Right atrium auricular region (tissue), 2 donors: Measurements from ENCODE around the gene MICAL3. TPM values are rescaled to one million over a fixed set of nuclear protein-coding genes. Genes with fewer than 3 reads are reported as not detected.

ENCODE experiments used
- DNase-seq: peaks from one replicate; pipeline ENCODE4 v3.0.0-alpha.2; 2019; ENCODE audit warnings: low spot score
- H3K27ac ChIP-seq, 2 donors: fragments of 200-600 bp; sonication (generic); 1 replicate in 1 of 2; 2 replicates in 1 of 2; pipeline ENCODE4 v1.5.1; 2016 to 2019
- H3K27me3 ChIP-seq, 2 donors: fragments of 200-600 bp; sonication (generic); one replicate each; pipeline versions ENCODE4 v1.5.1 to v1.6.0; 2017 to 2019
- H3K36me3 ChIP-seq: fragments of 200-600 bp; sonication (generic); one replicate; pipeline ENCODE4 v1.5.1; 2016
- H3K4me1 ChIP-seq, 2 donors: fragments of 200-600 bp; sonication (generic); one replicate each; pipeline versions ENCODE4 v1.5.1 to v1.6.0; 2017 to 2019
- H3K4me3 ChIP-seq, 2 donors: fragments of 200-600 bp; sonication (generic); 1 replicate in 1 of 2; 2 replicates in 1 of 2; pipeline ENCODE4 v1.5.1; 2017 to 2019; ENCODE audit warnings: mild to moderate bottlenecking in 1 of 2, moderate library complexity in 1 of 2
- H3K9me3 ChIP-seq, 2 donors: fragments of 200-600 bp; sonication (generic); one replicate each; pipeline ENCODE4 v1.5.1; 2019
- total RNA-seq, 2 donors: library from RNA; depleted of rRNA; stranded (reverse); fragments of >200 nt; gene quantifications; one replicate each; pipeline ENCODE4 v1.1.0, GENCODE V29; 2016
- TF ChIP-seq, protein P1 (sequence below), 2 donors: fragments of 200-600 bp; sonication (generic); IDR thresholded peaks; one replicate each; pipeline ENCODE4 v1.5.1; 2019; ENCODE audit warnings: antibody characterized with exemption in 2 of 2

Gene MICAL3
- total RNA-seq, 2 donors from 2014 or later, result 42.5 to 45.1 TPM

DNA sequence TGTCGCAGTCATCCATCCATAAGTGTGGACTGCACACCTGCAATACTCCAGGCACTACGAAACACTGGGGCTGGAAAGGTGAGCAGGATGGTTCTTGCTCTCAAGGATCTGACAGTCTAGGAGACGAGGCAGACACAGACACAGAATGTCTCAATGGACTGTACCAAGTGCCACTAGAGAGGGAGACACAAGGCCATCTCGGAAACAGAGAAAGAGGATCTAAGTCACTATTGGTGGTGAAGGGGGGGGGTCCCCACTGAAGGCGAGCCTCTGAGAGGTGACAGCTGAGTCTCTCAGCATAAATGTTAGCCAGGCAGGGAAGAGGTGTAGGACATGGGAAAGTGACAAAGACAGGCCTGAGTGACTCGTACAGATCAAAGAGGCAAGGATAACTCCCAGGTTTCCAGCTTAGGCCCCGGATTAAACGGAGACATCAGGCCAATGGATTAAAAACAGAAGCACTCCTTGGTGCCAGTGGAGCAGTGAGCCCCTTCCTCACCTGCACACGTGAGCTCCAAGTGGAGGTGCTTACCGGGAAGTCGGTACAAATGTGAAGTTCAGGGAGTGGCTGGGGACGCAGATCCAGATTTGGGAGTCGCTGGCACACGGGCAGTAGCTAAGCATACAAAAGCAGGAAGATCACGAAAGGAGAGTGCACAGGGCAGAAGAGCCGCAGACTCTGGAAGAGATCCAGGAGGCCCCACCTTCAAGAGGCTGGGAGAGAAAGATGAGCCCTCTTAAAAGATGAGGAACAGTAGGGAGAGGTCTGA is 117.2 kb downstream of the MICAL3 start:
- Histone ChIP-seq H3K36me3 (peaks cover 41% of the 10 kb centered on the region), H3K4me3 (no peak overlapping the region), H3K27me3 (no peaks in the 10 kb centered on the region), H3K27ac (peak overlapping the region; percentile 87 to 94), H3K4me1 (peaks cover 0 to 74% of the 10 kb centered on the region in 2 donors), H3K9me3 (no peaks in the 10 kb centered on the region)
- TF ChIP-seq, protein P1, sequence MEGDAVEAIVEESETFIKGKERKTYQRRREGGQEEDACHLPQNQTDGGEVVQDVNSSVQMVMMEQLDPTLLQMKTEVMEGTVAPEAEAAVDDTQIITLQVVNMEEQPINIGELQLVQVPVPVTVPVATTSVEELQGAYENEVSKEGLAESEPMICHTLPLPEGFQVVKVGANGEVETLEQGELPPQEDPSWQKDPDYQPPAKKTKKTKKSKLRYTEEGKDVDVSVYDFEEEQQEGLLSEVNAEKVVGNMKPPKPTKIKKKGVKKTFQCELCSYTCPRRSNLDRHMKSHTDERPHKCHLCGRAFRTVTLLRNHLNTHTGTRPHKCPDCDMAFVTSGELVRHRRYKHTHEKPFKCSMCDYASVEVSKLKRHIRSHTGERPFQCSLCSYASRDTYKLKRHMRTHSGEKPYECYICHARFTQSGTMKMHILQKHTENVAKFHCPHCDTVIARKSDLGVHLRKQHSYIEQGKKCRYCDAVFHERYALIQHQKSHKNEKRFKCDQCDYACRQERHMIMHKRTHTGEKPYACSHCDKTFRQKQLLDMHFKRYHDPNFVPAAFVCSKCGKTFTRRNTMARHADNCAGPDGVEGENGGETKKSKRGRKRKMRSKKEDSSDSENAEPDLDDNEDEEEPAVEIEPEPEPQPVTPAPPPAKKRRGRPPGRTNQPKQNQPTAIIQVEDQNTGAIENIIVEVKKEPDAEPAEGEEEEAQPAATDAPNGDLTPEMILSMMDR (IDR thresholded peaks at IDR 0.05), result no peak
- no peak for DNase-seq

DNA sequence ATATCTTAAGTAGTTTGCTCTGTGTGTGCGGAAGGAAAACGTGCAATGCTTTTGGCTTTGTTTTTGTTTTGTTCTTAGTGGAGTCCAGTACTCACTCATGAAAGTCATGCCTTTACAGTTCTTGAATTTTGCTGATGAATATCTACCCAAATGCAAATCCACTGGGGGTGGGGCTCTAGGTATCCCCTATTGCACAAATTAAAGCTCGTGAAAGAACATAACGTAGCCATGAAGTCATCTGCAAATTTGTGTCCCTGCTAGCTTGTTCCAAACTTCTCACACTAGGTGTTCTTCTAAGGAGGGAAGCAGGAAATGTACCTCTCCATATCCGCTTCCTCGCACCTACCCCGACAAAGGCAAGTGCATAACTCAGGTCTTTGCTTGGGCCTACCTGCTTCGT is 118.9 kb downstream of the MICAL3 start:
- H3K27ac ChIP-seq, result peak overlapping the region in 1 of 2 donors; percentile 94
- H3K36me3 ChIP-seq, result peaks cover 58% of the 10 kb centered on the region
- H3K27me3 ChIP-seq, result no peaks in the 10 kb centered on the region

DNA sequence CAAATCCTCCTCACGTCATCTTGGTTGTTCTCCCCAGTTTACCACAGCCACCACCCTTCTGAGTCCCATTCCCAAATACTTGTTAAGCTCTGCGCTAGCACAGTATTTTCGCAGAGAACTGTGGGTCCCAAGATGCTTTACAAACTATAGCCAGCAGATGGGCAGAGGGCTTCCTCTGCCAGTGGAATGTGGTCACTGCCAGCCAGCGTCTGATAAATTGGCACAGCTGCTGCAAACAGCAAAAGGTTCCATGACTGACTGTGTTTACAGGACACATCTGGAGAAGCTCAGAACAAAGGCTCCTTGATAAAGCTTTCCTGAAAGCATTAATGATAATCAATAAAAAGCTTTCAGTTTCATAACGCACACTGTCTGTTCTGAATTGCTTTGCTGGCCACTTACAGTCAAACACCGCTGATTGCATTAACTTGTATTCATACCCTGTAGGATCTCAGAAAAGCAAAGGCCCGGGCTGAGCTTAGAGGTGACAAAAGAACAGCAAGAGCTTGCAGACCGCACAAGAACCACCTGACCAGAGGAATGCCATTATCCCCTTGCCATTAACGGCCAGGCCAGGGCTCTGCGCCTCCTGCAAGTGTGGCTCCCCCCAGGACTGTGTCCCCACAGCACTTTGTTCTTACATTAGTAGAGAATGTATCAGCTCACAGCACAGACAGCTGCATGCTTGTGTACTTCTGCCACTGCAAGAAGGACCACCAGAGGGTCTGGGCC is 120.6 kb downstream of the MICAL3 start:
- DNase-seq, result no peak
- Histone ChIP-seq H3K27ac (peak overlapping the region; percentile 33 to 94), H3K4me3 (no peak overlapping the region), H3K36me3 (peaks cover 75% of the 10 kb centered on the region), H3K9me3 (no peaks in the 10 kb centered on the region), H3K4me1 (peaks cover 0 to 40% of the 10 kb centered on the region in 2 donors), H3K27me3 (no peaks in the 10 kb centered on the region)
- TF ChIP-seq, protein P1 (IDR thresholded peaks at IDR 0.05), result no peak

More for the DNA sequence above, 118.9 kb downstream of the MICAL3 start:
- H3K9me3 ChIP-seq, result no peaks in the 10 kb centered on the region
- TF ChIP-seq, protein P1 (IDR thresholded peaks at IDR 0.05), result no peak
- peaks cover 0 to 57% of the 10 kb centered on the region in 2 donors for H3K4me1 ChIP-seq
- no peak for DNase-seq
- H3K4me3 ChIP-seq, result no peak overlapping the region

DNA sequence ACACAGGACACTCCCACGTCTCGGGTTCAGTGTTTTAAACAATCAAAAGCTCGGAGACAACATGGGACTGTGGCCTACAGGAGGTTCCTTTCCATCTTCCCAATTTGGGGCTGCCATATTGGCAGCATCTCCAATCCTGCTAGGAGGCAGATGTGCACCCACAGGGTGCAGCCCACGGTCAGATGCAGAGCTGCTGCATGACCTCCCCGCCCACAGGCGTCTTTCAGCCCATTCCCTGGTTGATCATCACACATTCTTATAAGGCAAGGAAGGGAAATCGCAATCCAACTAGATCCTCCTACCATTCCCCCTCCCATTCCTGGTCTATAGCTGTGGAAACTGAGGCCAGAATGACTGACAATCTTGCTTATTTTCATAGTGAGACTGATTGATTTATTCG is 121.4 kb downstream of the MICAL3 start:
- no peak overlapping the region for H3K4me3 ChIP-seq
- H3K27ac ChIP-seq, result peak overlapping the region; percentile 33 to 94
- H3K9me3 ChIP-seq, result no peaks in the 10 kb centered on the region
- DNase-seq, result no peak
- H3K27me3 ChIP-seq, result no peaks in the 10 kb centered on the region
- TF ChIP-seq, protein P1 (IDR thresholded peaks at IDR 0.05), result no peak
- peaks cover 0 to 32% of the 10 kb centered on the region in 2 donors for H3K4me1 ChIP-seq
- H3K36me3 ChIP-seq, result peaks cover 82% of the 10 kb centered on the region

DNA sequence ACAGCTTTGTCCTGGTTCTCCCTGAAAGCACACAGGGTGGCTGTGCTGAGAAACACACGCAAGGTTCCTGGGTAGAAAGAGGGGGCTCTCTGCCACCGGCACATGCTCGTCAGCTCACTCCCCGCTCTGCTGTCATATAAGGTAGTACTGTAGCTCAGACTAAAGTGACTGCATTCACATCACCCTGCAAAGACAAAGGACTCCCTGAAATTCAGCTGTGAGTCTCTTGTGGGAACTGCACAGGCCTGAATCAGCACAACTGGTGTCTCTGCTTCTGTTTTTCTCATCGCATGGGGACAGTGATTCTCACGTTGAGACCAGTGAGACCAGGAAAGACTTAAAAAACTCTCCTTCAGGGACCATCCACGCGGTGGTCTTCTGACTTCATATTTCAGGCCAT is 126.0 kb downstream of the MICAL3 start:
- Histone ChIP-seq H3K9me3 (no peaks in the 10 kb centered on the region), H3K27ac (peak overlapping the region; percentile 23 to 42), H3K36me3 (peaks cover 76% of the 10 kb centered on the region), H3K27me3 (no peaks in the 10 kb centered on the region), H3K4me3 (no peak overlapping the region), H3K4me1 (peaks cover 0 to 12% of the 10 kb centered on the region in 2 donors)
- TF ChIP-seq, protein P1 (IDR thresholded peaks at IDR 0.05), result no peak
- DNase-seq, result no peak
